ENCODE results near the gene DHH. TPM values are rescaled to one million over a fixed set of nuclear protein-coding genes. Genes with fewer than 3 reads are reported as not detected.

DHH gene
- total RNA-seq (2013; cell fraction: nucleolus; rRNA removed) = 0.15 and 0.22 TPM in 2 replicates
- total RNA-seq (2014; rRNA removed) (not detected in 2 replicates), total RNA-seq (2014; rRNA removed; fragmentation: Illumina TruSeq; extraction: Trizol) (0.05 TPM in 1 of 2 replicates, not detected in the other), total RNA-seq (2021) (not detected in 2 replicates), polyA plus RNA-seq (2011; rRNA removed) (0.01 TPM in 1 of 2 replicates, not detected in the other), polyA plus RNA-seq (2014; fragmentation: Illumina TruSeq; extraction: Trizol) (not detected in 2 replicates), polyA plus RNA-seq (2014; fragmentation: Nextera tagmentation; extraction: Ambion mirVana) (not detected), polyA plus RNA-seq (2014; rRNA removed) (0.11 TPM in 1 of 2 replicates, not detected in the other), polyA plus RNA-seq (2016; fragmentation: Nextera tagmentation; extraction: Ambion mirVana) (not detected), polyA minus RNA-seq (2011; rRNA and poly(A)+ RNA removed) (not detected in 2 replicates), Bru-seq, nascent RNA (percentile 29 among the genes with signal in this experiment), BruChase-seq, experiment 1, labeled RNA remaining after a 6-hour chase (percentile 34 among the genes with signal in this experiment), BruChase-seq, experiment 2, labeled RNA remaining after a 2-hour chase (percentile 29 among the genes with signal in this experiment)
- polyA plus RNA-seq (2011; ENCODE audit: low read depth) = not detected
- polyA plus RNA-seq (2011; cell fraction: cytosol; rRNA removed) = not detected in 2 replicates
- 0.03 and 0.06 TPM in 2 replicates for polyA plus RNA-seq (2011; cell fraction: nucleus; rRNA removed)
- polyA plus RNA-seq (2012) = not detected in 2 replicates
- polyA minus RNA-seq (2011; cell fraction: cytosol; rRNA and poly(A)+ RNA removed) = not detected in 2 replicates
- under 0.01 TPM in 1 of 2 replicates, not detected in the other for polyA minus RNA-seq (2011; cell fraction: nucleus; rRNA and poly(A)+ RNA removed)
- long read RNA-seq, experiment 1 = 0 reads
- long read RNA-seq, experiment 2 = 0 reads

GRCh38 chr12:49094160-49094974 lies at the start of gene DHH:
DHH (minus strand) TSS chr12:49094801; CDS start chr12:49094512, 289 bp downstream.
- ATAC-seq (peak; percentile 13), DNase-seq (ENCODE audit: low read depth, low spot score) (no peak), FAIRE-seq (no peak)
- WGBS (ENCODE audit: insufficient coverage, insufficient replicate concordance, low lambda C conversion rate, missing lambda C conversion rate) = 11% methylated on average over 49 of the region's 49 CpGs
- Histone ChIP-seq H3K79me2 (ENCODE audit: control insufficient read depth, insufficient read depth, low read length) (no peaks in the 10 kb centered on the region), H3K9ac (ENCODE audit: control insufficient read depth, insufficient read depth, low read length) (no peak within 1 kb of the TSS), H2AFZ (ENCODE audit: control insufficient read depth, low read depth, low read length) (no peak within 1 kb of the TSS), H3K4me1 (ENCODE audit: control insufficient read depth, insufficient read depth, low read length) (0 out of 2 replicates have a peak, but pooled peaks cover 3% of the 10 kb centered on the region), H3K27ac (ENCODE audit: control insufficient read depth, insufficient read depth) (no peak within 1 kb of the TSS), H3K27me3 (replicated peaks in 1 of 2; ENCODE audit: control insufficient read depth in 2 of 2, insufficient read depth in 2 of 2, low read length in 1 of 2) (peaks cover 27 to 38% of the 10 kb centered on the region in 2 experiments), H4K20me1 (ENCODE audit: control insufficient read depth, insufficient read depth) (no peaks in the 10 kb centered on the region), H3K4me3 (no peak within 1 kb of the TSS), H3K4me2 (ENCODE audit: control insufficient read depth, insufficient read depth) (no peak within 1 kb of the TSS), H3K9me3 (replicated peaks; ENCODE audit: control insufficient read depth, insufficient read depth, low read length) (no peaks in the 10 kb centered on the region), H3K36me3 (ENCODE audit: control insufficient read depth in 2 of 2, insufficient read depth in 2 of 2, low read length in 1 of 2) (peaks cover 0 to 3% of the 10 kb centered on the region in 2 experiments; a peak in 2 of 4 replicates)
- ChIA-PET POLR2A (interaction anchor here (0.6 to 3.6 kb wide), 5 partner anchors 8 to 36 kb away, joined by 3 to 11 read pairs (median 7); partner anchors contain the start of genes LMBR1L and TUBA1B), CTCF (interaction anchor here (0.6 to 12.2 kb wide), 10 partner anchors 8 to 141 kb away, joined by 3 to 244 read pairs (median 11); partner anchors contain the start of genes DDN, LMBR1L, RHEBL1 and TUBA1B), SMC1A (ENCODE audit: uncharacterized antibody, unreplicated experiment) (interaction anchor here (1.0 to 6.8 kb wide), 7 partner anchors 10 to 243 kb away, joined by 3 to 64 read pairs (median 5); partner anchors contain the start of genes DDX23, LMBR1L and RHEBL1), RAD21 (ENCODE audit: unreplicated experiment) (interaction anchor here (0.7 to 5.9 kb wide), 5 partner anchors 25 to 439 kb away, joined by 3 to 66 read pairs (median 3); partner anchors contain the start of gene RHEBL1)
- TF ChIP-seq SUZ12 (IDR thresholded peaks at IDR 0.05; ENCODE audit: unreplicated experiment) (peak; percentile 71), DPF2 (IDR thresholded peaks at IDR 0.05) (no peak), CUX1 (IDR thresholded peaks at IDR 0.05; ENCODE audit: insufficient replicate concordance, low read depth, low read length) (no peak)
- intact Hi-C loops (cut with micrococcal nuclease; ENCODE audit: unreplicated experiment) = loop anchor here (5.0 kb wide), 1 partner anchor 97 kb away; the partner anchor contains the start of gene DDN
- in situ Hi-C loops (cut with MboI) = no loop called here
- no TSS peak for BruUV-seq (replicated peaks)
